ENCODE data around the gene NEK10.

DNA sequence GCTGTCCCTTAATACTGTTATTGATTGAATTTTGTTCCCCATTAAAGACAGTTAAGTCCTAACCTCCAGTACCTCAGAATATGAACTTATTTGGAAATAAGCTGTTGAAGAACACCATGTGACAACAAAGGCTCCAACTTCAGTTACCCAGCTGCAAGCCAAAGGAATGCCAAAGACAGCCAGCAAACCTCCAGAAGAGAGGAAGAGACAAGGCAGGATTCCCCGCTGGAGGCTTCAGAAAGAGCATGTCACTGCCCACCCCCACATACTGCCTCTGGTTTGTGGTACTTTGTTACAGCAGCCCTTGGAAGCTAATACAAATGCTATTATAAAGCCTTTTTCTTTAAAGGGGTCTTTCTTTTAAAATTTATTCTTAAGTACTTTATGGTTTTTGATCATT, 18.4 kb upstream of the NEK10 start:
- TF ChIP-seq, protein P1, sequence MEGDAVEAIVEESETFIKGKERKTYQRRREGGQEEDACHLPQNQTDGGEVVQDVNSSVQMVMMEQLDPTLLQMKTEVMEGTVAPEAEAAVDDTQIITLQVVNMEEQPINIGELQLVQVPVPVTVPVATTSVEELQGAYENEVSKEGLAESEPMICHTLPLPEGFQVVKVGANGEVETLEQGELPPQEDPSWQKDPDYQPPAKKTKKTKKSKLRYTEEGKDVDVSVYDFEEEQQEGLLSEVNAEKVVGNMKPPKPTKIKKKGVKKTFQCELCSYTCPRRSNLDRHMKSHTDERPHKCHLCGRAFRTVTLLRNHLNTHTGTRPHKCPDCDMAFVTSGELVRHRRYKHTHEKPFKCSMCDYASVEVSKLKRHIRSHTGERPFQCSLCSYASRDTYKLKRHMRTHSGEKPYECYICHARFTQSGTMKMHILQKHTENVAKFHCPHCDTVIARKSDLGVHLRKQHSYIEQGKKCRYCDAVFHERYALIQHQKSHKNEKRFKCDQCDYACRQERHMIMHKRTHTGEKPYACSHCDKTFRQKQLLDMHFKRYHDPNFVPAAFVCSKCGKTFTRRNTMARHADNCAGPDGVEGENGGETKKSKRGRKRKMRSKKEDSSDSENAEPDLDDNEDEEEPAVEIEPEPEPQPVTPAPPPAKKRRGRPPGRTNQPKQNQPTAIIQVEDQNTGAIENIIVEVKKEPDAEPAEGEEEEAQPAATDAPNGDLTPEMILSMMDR (IDR thresholded peaks at IDR 0.05): no peak
- TF ChIP-seq, protein P2, sequence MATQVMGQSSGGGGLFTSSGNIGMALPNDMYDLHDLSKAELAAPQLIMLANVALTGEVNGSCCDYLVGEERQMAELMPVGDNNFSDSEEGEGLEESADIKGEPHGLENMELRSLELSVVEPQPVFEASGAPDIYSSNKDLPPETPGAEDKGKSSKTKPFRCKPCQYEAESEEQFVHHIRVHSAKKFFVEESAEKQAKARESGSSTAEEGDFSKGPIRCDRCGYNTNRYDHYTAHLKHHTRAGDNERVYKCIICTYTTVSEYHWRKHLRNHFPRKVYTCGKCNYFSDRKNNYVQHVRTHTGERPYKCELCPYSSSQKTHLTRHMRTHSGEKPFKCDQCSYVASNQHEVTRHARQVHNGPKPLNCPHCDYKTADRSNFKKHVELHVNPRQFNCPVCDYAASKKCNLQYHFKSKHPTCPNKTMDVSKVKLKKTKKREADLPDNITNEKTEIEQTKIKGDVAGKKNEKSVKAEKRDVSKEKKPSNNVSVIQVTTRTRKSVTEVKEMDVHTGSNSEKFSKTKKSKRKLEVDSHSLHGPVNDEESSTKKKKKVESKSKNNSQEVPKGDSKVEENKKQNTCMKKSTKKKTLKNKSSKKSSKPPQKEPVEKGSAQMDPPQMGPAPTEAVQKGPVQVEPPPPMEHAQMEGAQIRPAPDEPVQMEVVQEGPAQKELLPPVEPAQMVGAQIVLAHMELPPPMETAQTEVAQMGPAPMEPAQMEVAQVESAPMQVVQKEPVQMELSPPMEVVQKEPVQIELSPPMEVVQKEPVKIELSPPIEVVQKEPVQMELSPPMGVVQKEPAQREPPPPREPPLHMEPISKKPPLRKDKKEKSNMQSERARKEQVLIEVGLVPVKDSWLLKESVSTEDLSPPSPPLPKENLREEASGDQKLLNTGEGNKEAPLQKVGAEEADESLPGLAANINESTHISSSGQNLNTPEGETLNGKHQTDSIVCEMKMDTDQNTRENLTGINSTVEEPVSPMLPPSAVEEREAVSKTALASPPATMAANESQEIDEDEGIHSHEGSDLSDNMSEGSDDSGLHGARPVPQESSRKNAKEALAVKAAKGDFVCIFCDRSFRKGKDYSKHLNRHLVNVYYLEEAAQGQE (IDR thresholded peaks at IDR 0.05; ENCODE audit: insufficient read depth in 1 of 2, low read depth in 2 of 2, low read length in 1 of 2): no peak
- TF ChIP-seq POLR2AphosphoS5 (IDR thresholded peaks at IDR 0.05; ENCODE audit: low read depth, low read length) (no peak), TCF7L2 (IDR thresholded peaks at IDR 0.05; ENCODE audit: low read depth, low read length) (no peak)

Measured in Panc1 (cell line).